HCT116 (cell line): ENCODE measurements around the gene FNDC3B. TPM values are rescaled to one million over a fixed set of nuclear protein-coding genes. Genes with fewer than 3 reads are reported as not detected.

ENCODE experiments used
- ATAC-seq: fragments of 200-7000 bp; cut with Tn5 transposase; 2 replicates; pipeline ENCODE4 v1.9.1; 2020; ENCODE audit warnings: mild to moderate bottlenecking, moderate library complexity
- BruUV-seq: library from RNA; stranded (reverse); fragments of 400-500 nt; replicated peaks from 2 replicates; lab custom pipeline; 2021; lab: Mats Ljungman, UMichigan
- CTCF ChIA-PET: fragments of 300-600 bp; sonication (Branson Sonifier 250); formaldehyde crosslinking; loops from one replicate; lab custom pipeline; 2021; ENCODE audit warnings: antibody characterized with exemption; lab: Charles Lee
- POLR2A ChIA-PET: fragments of 300-600, 350-600 bp; sonication (Branson Sonifier 250); formaldehyde crosslinking; loops from one replicate; lab custom pipeline; 2021; ENCODE audit warnings: antibody characterized with exemption; lab: Charles Lee
- RAD21 ChIA-PET, 2 experiments: fragments of 300-600 bp; sonication (Branson Sonifier 250); formaldehyde crosslinking; loops; one replicate each; lab custom pipeline; 2023; ENCODE audit warnings: low total read pairs in 2 of 2; ENCODE audit not compliant: uncharacterized antibody in 2 of 2, unreplicated experiment in 2 of 2, low non-redundant PET in 1 of 2; lab: Charles Lee
- DNase-seq: peaks from one replicate; pipeline ENCODE4 v3.0.0-alpha.2; 2010; ENCODE audit warnings: low read depth, low spot score
- H2AFZ ChIP-seq: fragments of 200-600 bp; shearing (Covaris generic), sonication (generic); 2 replicates; pipeline ENCODE4 v1.6.1; 2017; ENCODE audit warnings: low read depth, mixed run types, mixed read lengths, antibody characterized with exemption, low read length; ENCODE audit not compliant: poor library complexity, severe bottlenecking
- H3K27ac ChIP-seq: 2 replicates; pipeline ENCODE4 v1.5.1; 2012; ENCODE audit warnings: low read depth, low read length
- H3K27me3 ChIP-seq: fragments of 200-600 bp; sonication (generic); 2 replicates; pipeline ENCODE4 v1.6.1; 2016; ENCODE audit warnings: mixed run types, low read length, mixed read lengths; ENCODE audit not compliant: insufficient read depth
- H3K36me3 ChIP-seq, 2 experiments: fragments of 200-500 bp in 1 of 2; fragments of 200-600 bp in 1 of 2; sonication (Bioruptor generic) in 1 of 2; sonication (generic) in 1 of 2; 2 replicates each; pipeline versions ENCODE4 v1.5.1 to v1.6.1; 2014 to 2016; ENCODE audit warnings: low read length in 2 of 2, inconsistent platforms in 1 of 2, mixed read lengths in 1 of 2, mixed run types in 1 of 2; ENCODE audit not compliant: insufficient read depth in 2 of 2, control insufficient read depth in 1 of 2
- H3K4me1 ChIP-seq, 2 experiments: fragments of 200-600 bp in 1 of 2; sonication (generic) in 1 of 2; 2 replicates each; pipeline versions ENCODE4 v1.5.1 to v1.6.1; 2012 to 2017; ENCODE audit warnings: low read length in 2 of 2, inconsistent platforms in 1 of 2, mild to moderate bottlenecking in 1 of 2, mixed read lengths in 1 of 2, mixed run types in 1 of 2, moderate library complexity in 1 of 2; ENCODE audit not compliant: insufficient read depth in 2 of 2, control insufficient read depth in 1 of 2
- H3K4me2 ChIP-seq: fragments of 200-600 bp; sonication (generic); 2 replicates; pipeline ENCODE4 v1.6.1; 2017; ENCODE audit warnings: mixed run types, low read length, mixed read lengths
- H3K4me3 ChIP-seq, 2 experiments: fragments of 200-600 bp in 1 of 2; sonication (generic) in 1 of 2; replicated peaks in 1 of 2; 2 replicates each; pipeline ENCODE4 v1.5.1; 2011 to 2016; ENCODE audit warnings: low read length in 2 of 2, control low read depth in 1 of 2, low read depth in 1 of 2, mild to moderate bottlenecking in 1 of 2, mixed read lengths in 1 of 2, mixed run types in 1 of 2
- H3K79me2 ChIP-seq: fragments of 200-600 bp; sonication (generic); 2 replicates; pipeline ENCODE4 v1.6.1; 2017; ENCODE audit warnings: mild to moderate bottlenecking, mixed run types, low read length, moderate library complexity, mixed read lengths; ENCODE audit not compliant: insufficient read depth
- H3K9ac ChIP-seq: fragments of 200-600 bp; sonication (generic); 2 replicates; pipeline ENCODE4 v1.6.1; 2016; ENCODE audit warnings: low read length, mixed read lengths
- H3K9me2 ChIP-seq: fragments of 200-600 bp; sonication (generic), shearing (Covaris generic); 2 replicates; pipeline ENCODE4 v1.6.1; 2017; ENCODE audit warnings: mixed run types, mild to moderate bottlenecking, moderate library complexity; ENCODE audit not compliant: insufficient read depth
- H3K9me3 ChIP-seq, 2 experiments: fragments of 200-500 bp in 1 of 2; fragments of 200-600 bp in 1 of 2; sonication (Bioruptor generic) in 1 of 2; sonication (generic) in 1 of 2; 2 replicates each; pipeline ENCODE4 v1.6.1; 2014 to 2017; ENCODE audit warnings: low read length in 2 of 2, mixed read lengths in 2 of 2, inconsistent platforms in 1 of 2, low read depth in 1 of 2, mild to moderate bottlenecking in 1 of 2, mixed run types in 1 of 2, moderate library complexity in 1 of 2; ENCODE audit not compliant: control insufficient read depth in 1 of 2, insufficient read depth in 1 of 2
- H4K20me1 ChIP-seq: fragments of 200-600 bp; sonication (generic), shearing (Covaris generic); 2 replicates; pipeline ENCODE4 v1.6.1; 2017; ENCODE audit warnings: mixed run types, mild to moderate bottlenecking, moderate library complexity; ENCODE audit not compliant: insufficient read depth
- ATF3 ChIP-seq: IDR thresholded peaks from 2 replicates; pipeline ENCODE4 v1.6.1; 2012
- EZH2 ChIP-seq: fragments of 200-600 bp; sonication (generic); IDR thresholded peaks from 2 replicates; pipeline ENCODE4 v1.6.1; 2017; ENCODE audit warnings: antibody characterized with exemption, mixed run types
- JUND ChIP-seq: IDR thresholded peaks from 2 replicates; pipeline ENCODE4 v1.6.1; 2012
- POLR2A ChIP-seq: IDR thresholded peaks from 2 replicates; pipeline ENCODE4 v1.7.0; 2011; ENCODE audit warnings: borderline replicate concordance; ENCODE audit not compliant: insufficient read depth, insufficient read length; ENCODE audit errors: extremely low read depth
- SIN3A ChIP-seq: IDR thresholded peaks from 2 replicates; pipeline ENCODE4 v1.6.1; 2012; ENCODE audit warnings: low read depth
- SP1 ChIP-seq: IDR thresholded peaks from 2 replicates; pipeline ENCODE4 v1.6.1; 2012; ENCODE audit warnings: low read depth
- TCF7L2 ChIP-seq: IDR thresholded peaks from 2 replicates; pipeline ENCODE4 v1.7.0; 2011; ENCODE audit warnings: borderline replicate concordance, inconsistent platforms; ENCODE audit not compliant: insufficient read depth, insufficient read length; ENCODE audit errors: extremely low read depth
- ZNF274 ChIP-seq: fragments of 200-500 bp; sonication (Bioruptor generic); IDR thresholded peaks from 2 replicates; pipeline ENCODE4 v1.6.1; 2014; ENCODE audit warnings: mild to moderate bottlenecking, low read depth, low read length, inconsistent platforms
- intact Hi-C: fragments of 100-400 bp; cut with micrococcal nuclease; formaldehyde crosslinking; loops from 2 replicates; pipeline ENCODE4 v1.10.0; 2022
- total RNA-seq: library from RNA; stranded (reverse); gene quantifications from one replicate; pipeline ENCODE4 v1.2.1, GENCODE V29; 2021; ENCODE audit not compliant: unreplicated experiment

Gene FNDC3B
- total RNA-seq, 1 experiment from 2014 or later = 45.7 TPM

GRCh38 chr3:172283841-172284357 lies 244.5 kb downstream of the FNDC3B start:
- Histone ChIP-seq H3K9ac (no peak overlapping the region), H3K27me3 (no peaks in the 10 kb centered on the region), H3K9me3 (no peaks in the 10 kb centered on the region), H3K4me3 (no peak overlapping the region), H3K4me1 (no peaks in the 10 kb centered on the region), H3K4me2 (no peak overlapping the region), H3K9me2 (no peaks in the 10 kb centered on the region), H3K27ac (no peak overlapping the region), H3K79me2 (no peaks in the 10 kb centered on the region), H3K36me3 (no peaks in the 10 kb centered on the region; a peak in 1 of 4 replicates), H4K20me1 (no peaks in the 10 kb centered on the region), H2AFZ (no peak overlapping the region)
- no peak for TF ChIP-seq ATF3
- no peak for TF ChIP-seq TCF7L2
- TF ChIP-seq SP1 = no peak
- TF ChIP-seq ZNF274 = no peak
- no peak for TF ChIP-seq POLR2A
- TF ChIP-seq EZH2 = no peak
- RAD21 ChIA-PET = no interaction called here
- DNase-seq = no peak
- POLR2A ChIA-PET = interaction anchor here (0.9 kb wide), 1 partner anchor 33 kb away, joined by 3 read pairs; no protein-coding TSS in a partner anchor
- no TSS peak for BruUV-seq
- intact Hi-C loops = no loop called here
- ATAC-seq = no peak
- CTCF ChIA-PET = no interaction called here

GRCh38 chr3:172285844-172286243 lies 246.5 kb downstream of the FNDC3B start:
- no TSS peak for BruUV-seq
- H4K20me1 ChIP-seq = no peaks in the 10 kb centered on the region
- intact Hi-C loops = no loop called here
- DNase-seq (no peak), ATAC-seq (no peak)
- POLR2A ChIA-PET = no interaction called here
- no peak overlapping the region for H3K9ac ChIP-seq
- H3K4me3 ChIP-seq = no peak overlapping the region
- H3K27ac ChIP-seq = no peak overlapping the region
- H2AFZ ChIP-seq = no peak overlapping the region
- no peaks in the 10 kb centered on the region for H3K27me3 ChIP-seq
- no peaks in the 10 kb centered on the region for H3K4me1 ChIP-seq
- H3K79me2 ChIP-seq = no peaks in the 10 kb centered on the region
- TF ChIP-seq JUND = no peak
- TF ChIP-seq SIN3A = no peak
- CTCF ChIA-PET = interaction anchor here (1.2 kb wide), 1 partner anchor 46 kb away, joined by 3 read pairs; no protein-coding TSS in a partner anchor
- RAD21 ChIA-PET = no interaction called here
- no peaks in the 10 kb centered on the region for H3K9me3 ChIP-seq
- H3K4me2 ChIP-seq = no peak overlapping the region
- H3K36me3 ChIP-seq = no peaks in the 10 kb centered on the region; a peak in 1 of 4 replicates
- H3K9me2 ChIP-seq = no peaks in the 10 kb centered on the region
